Mononuclear cell (primary cell): Measurements from ENCODE around the gene PTCRA. TPM values are rescaled to one million over a fixed set of nuclear protein-coding genes. Genes with fewer than 3 reads are reported as not detected.
"Not testable (repeated sequence)": the region's sequence is repeated elsewhere in the genome, so short reads cannot be mapped to it uniquely, and the experiment has no call there.

ENCODE experiments used
- H3K27me3 ChIP-seq: 2 replicates; pipeline ENCODE4 v1.6.0; 2011; ENCODE audit warnings: low read length, control low read depth; ENCODE audit not compliant: insufficient read depth
- H3K4me1 ChIP-seq: 2 replicates; pipeline ENCODE4 v1.5.1; 2011; ENCODE audit warnings: mild to moderate bottlenecking, low read length, control low read depth; ENCODE audit not compliant: insufficient read depth
- H3K4me3 ChIP-seq: 2 replicates; pipeline ENCODE4 v1.5.1; 2011; ENCODE audit warnings: mild to moderate bottlenecking, low read length, moderate library complexity
- H3K9me3 ChIP-seq: 2 replicates; pipeline ENCODE4 v1.5.1; 2011; ENCODE audit warnings: low read depth, mild to moderate bottlenecking, control low read depth, low read length
- total RNA-seq: library from RNA; depleted of rRNA; stranded (reverse); fragments of >200 nt; gene quantifications from one replicate; pipeline ENCODE4 v1.2.3, GENCODE V29; 2012

PTCRA gene
- 6.9 TPM for total RNA-seq

- H3K9me3 ChIP-seq: no peaks in the 10 kb centered on the region
- H3K4me3 ChIP-seq: no peak within 1 kb of the TSS
- H3K27me3 ChIP-seq: no peaks in the 10 kb centered on the region
- peaks cover 4% of the 10 kb centered on the region for H3K4me1 ChIP-seq
Observed at GRCh38 chr6:42915732-42916131, at the start of gene PTCRA. Gene PTCRA (plus strand): TSS chr6:42916053. CDS start chr6:42916070, 17 bp downstream.

- Histone ChIP-seq H3K4me3 (no peak overlapping the region), H3K27me3 (no peaks in the 10 kb centered on the region)
Observed at GRCh38 chr6:42870145-42870936, 45.5 kb upstream of the PTCRA start.

GRCh38 chr6:42871711-42872110 is 44.1 kb upstream of the PTCRA start:
- no peak overlapping the region for H3K4me3 ChIP-seq
- H3K9me3 ChIP-seq: no peaks in the 10 kb centered on the region
- no peaks in the 10 kb centered on the region for H3K27me3 ChIP-seq
- no peaks in the 10 kb centered on the region for H3K4me1 ChIP-seq

More at GRCh38 chr6:42870145-42870936, 45.5 kb upstream of the PTCRA start:
- no peaks in the 10 kb centered on the region for H3K9me3 ChIP-seq
- no peaks in the 10 kb centered on the region for H3K4me1 ChIP-seq

- Histone ChIP-seq H3K27me3 (no peaks in the 10 kb centered on the region), H3K9me3 (no peaks in the 10 kb centered on the region), H3K4me3 (no peak overlapping the region), H3K4me1 (no peaks in the 10 kb centered on the region)
Observed at GRCh38 chr6:42873313-42873712, 42.5 kb upstream of the PTCRA start.

GRCh38 chr6:42877695-42878094 is 38.2 kb upstream of the PTCRA start:
- H3K4me1 ChIP-seq: peaks cover 17% of the 10 kb centered on the region
- H3K27me3 ChIP-seq: no peaks in the 10 kb centered on the region
- no peak overlapping the region for H3K4me3 ChIP-seq
- H3K9me3 ChIP-seq: no peaks in the 10 kb centered on the region

GRCh38 chr6:42879372-42880239 is 36.2 kb upstream of the PTCRA start, which contains the start of gene RPL7L1:
Gene RPL7L1 (plus strand): TSS chr6:42879616. CDS start chr6:42879911, 295 bp downstream.
- Histone ChIP-seq H3K27me3 (no peaks in the 10 kb centered on the region), H3K4me1 (peaks cover 17% of the 10 kb centered on the region), H3K4me3 (peak within 1 kb of the TSS; percentile 47), H3K9me3 (no peaks in the 10 kb centered on the region)

- Histone ChIP-seq H3K4me3 (peak overlapping the region; percentile 47), H3K4me1 (peaks cover 17% of the 10 kb centered on the region)
- H3K9me3 ChIP-seq, H3K27me3 ChIP-seq: not testable (repeated sequence)
Observed at GRCh38 chr6:42880240-42880817, 35.5 kb upstream of the PTCRA start.

GRCh38 chr6:42880871-42881270 is 35.0 kb upstream of the PTCRA start:
- H3K27me3 ChIP-seq, H3K9me3 ChIP-seq: not testable (repeated sequence)
- Histone ChIP-seq H3K4me1 (peaks cover 17% of the 10 kb centered on the region), H3K4me3 (peak overlapping the region; percentile 47)

GRCh38 chr6:42885702-42886101 is 30.2 kb upstream of the PTCRA start:
- peaks cover 12% of the 10 kb centered on the region for H3K4me1 ChIP-seq
- H3K4me3 ChIP-seq: no peak overlapping the region
- no peaks in the 10 kb centered on the region for H3K27me3 ChIP-seq
- no peaks in the 10 kb centered on the region for H3K9me3 ChIP-seq

- H3K9me3 ChIP-seq, H3K27me3 ChIP-seq, H3K4me3 ChIP-seq: not testable (repeated sequence)
- H3K4me1 ChIP-seq: peaks cover 20% of the 10 kb centered on the region
Observed at GRCh38 chr6:42888201-42888600, 27.7 kb upstream of the PTCRA start.

GRCh38 chr6:42889815-42890214 is 26.0 kb upstream of the PTCRA start:
- Histone ChIP-seq H3K4me1 (peaks cover 27% of the 10 kb centered on the region), H3K27me3 (no peaks in the 10 kb centered on the region), H3K9me3 (no peaks in the 10 kb centered on the region), H3K4me3 (peak overlapping the region; percentile 95)

- Histone ChIP-seq H3K9me3 (no peaks in the 10 kb centered on the region), H3K4me3 (peak overlapping the region; percentile 95)
Observed at GRCh38 chr6:42890311-42891198, 25.3 kb upstream of the PTCRA start.

GRCh38 chr6:42891199-42891722 is 24.6 kb upstream of the PTCRA start:
- H3K4me3 ChIP-seq: peak overlapping the region; percentile 95
- peaks cover 27% of the 10 kb centered on the region for H3K4me1 ChIP-seq
- H3K27me3 ChIP-seq: no peaks in the 10 kb centered on the region
- no peaks in the 10 kb centered on the region for H3K9me3 ChIP-seq

More at GRCh38 chr6:42890311-42891198, 25.3 kb upstream of the PTCRA start:
- peaks cover 27% of the 10 kb centered on the region for H3K4me1 ChIP-seq
- no peaks in the 10 kb centered on the region for H3K27me3 ChIP-seq
